HL-60 (cell line): ENCODE data around the gene LY6G6D.

ENCODE experiments used
- POLR2AphosphoS5 ChIP-seq: IDR thresholded peaks from 2 replicates; pipeline ENCODE4 v1.6.1; 2012; ENCODE audit warnings: low read depth
- TF ChIP-seq, protein P1 (sequence below): IDR thresholded peaks from one replicate; pipeline ENCODE4 v1.5.1; 2011; ENCODE audit warnings: low read length, control low read depth, inconsistent platforms; ENCODE audit not compliant: insufficient read depth

DNA sequence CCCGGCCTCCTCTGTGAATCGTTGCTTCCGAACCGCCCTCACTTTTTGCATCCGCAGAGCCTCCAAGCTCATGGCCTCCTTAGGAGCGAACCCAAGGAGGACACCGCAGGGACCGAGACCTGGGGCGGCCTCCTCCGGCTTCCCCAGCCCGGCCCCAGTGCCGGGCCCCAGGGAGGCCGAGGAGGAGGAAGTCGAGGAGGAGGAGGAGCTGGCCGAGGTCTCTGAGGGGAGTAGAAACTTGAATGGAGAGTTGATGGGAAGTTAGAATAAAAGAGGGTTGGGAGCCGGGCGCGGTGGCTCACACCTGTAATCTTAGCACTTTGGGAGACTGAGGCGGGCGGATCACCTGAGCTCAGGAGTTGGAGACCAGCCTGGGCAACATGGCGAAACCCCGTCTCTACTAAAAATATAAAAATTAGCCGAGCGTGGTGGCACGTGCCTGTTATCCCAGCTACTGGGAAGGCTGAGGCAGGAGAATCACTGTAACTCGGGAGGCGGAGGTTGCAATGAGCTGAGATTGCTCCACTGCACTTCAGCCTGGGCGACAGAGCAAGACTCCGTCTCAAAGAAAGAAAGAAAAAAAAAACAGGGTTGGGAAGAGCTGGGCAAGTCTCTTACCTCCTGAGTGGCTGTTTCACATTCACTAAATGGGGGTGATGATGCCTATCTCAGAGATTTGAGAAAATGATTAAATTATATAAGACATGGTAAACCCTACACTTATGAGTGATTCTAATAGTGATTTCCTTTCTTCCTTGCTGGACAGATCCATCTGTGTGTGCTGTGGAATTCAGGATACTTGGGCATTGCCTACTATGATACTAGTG lies 25.5 kb downstream of the LY6G6D start:
- TF ChIP-seq, protein P1, sequence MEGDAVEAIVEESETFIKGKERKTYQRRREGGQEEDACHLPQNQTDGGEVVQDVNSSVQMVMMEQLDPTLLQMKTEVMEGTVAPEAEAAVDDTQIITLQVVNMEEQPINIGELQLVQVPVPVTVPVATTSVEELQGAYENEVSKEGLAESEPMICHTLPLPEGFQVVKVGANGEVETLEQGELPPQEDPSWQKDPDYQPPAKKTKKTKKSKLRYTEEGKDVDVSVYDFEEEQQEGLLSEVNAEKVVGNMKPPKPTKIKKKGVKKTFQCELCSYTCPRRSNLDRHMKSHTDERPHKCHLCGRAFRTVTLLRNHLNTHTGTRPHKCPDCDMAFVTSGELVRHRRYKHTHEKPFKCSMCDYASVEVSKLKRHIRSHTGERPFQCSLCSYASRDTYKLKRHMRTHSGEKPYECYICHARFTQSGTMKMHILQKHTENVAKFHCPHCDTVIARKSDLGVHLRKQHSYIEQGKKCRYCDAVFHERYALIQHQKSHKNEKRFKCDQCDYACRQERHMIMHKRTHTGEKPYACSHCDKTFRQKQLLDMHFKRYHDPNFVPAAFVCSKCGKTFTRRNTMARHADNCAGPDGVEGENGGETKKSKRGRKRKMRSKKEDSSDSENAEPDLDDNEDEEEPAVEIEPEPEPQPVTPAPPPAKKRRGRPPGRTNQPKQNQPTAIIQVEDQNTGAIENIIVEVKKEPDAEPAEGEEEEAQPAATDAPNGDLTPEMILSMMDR, result no peak
- TF ChIP-seq POLR2AphosphoS5, result 0 out of 2 replicates have a peak, but pooled peaks have one; percentile 65
